Fibroblast of lung (primary cell): ENCODE results near the gene LRSAM1.

Experiments
- CTCF ChIP-seq, 2 donors: IDR thresholded peaks in 1 of 2; conservative IDR thresholded peaks in 1 of 2; 1 replicate in 1 of 2; 2 replicates in 1 of 2; pipeline ENCODE4 v1.5.1; 2011 to 2012; ENCODE audit warnings: low read length in 2 of 2, control low read depth in 1 of 2, inconsistent platforms in 1 of 2, low read depth in 1 of 2, mild to moderate bottlenecking in 1 of 2
- EZH2 ChIP-seq: IDR thresholded peaks from 2 replicates; pipeline ENCODE4 v1.5.1; 2012; ENCODE audit warnings: low read length, control low read depth, mild to moderate bottlenecking; ENCODE audit errors: missing control alignments

- TF ChIP-seq CTCF (conservative IDR thresholded peaks at IDR 0.05 in 1 of 2, IDR thresholded peaks at IDR 0.05 in 1 of 2; ENCODE audit: low read depth in 1 of 2, low read length in 2 of 2), result no peak
- TF ChIP-seq EZH2, result no peak
Observed at GRCh38 chr9:127495884-127496555, 44.7 kb downstream of the LRSAM1 start.
